Kidney glomerular epithelial cell (primary cell): Measurements from ENCODE around the gene RAPGEF6.

Source experiments
- DNase-seq: peaks from one replicate; lab custom pipeline; 2025; lab: John Stamatoyannopoulos, UW

RAPGEF6 gene

DNA sequence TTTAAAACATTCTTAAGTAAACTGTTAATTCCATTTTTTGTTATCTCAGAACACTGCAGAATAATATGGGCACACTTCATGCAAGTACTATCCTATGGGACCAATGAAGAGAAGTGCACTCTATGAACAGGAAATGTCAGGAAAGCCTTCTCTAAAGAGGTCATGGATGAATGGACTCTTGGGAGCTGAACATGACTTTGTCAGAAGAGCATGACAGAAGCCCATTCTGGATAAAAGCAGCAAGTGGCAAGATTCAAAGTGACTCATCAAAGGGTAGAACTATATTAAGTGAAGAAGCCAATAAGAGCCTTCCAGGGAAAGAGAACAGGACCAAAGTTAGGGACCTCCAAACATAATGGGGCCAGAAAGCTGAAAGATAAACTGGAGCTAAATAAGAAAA lies 94.0 kb downstream of the RAPGEF6 start:
- DNase-seq = peak; percentile 54

DNA sequence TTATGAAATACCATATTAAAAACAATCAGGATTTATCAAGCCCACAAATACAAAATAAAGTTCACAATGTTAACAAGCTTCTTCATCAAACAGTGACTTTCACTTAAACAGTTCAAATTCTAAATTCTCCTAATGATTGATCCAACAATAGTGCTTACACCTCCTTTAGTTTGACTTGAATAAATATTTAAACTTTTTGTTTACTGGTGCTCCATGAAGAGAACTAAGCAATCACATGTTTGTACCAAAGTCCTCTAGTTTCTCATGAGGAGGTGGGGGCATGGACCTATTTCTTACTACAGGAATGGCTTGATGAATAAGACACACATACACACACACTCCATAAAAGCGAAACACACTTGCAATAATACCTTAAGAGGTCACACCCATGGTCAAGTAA lies 95.8 kb downstream of the RAPGEF6 start:
- no peak for DNase-seq

DNA sequence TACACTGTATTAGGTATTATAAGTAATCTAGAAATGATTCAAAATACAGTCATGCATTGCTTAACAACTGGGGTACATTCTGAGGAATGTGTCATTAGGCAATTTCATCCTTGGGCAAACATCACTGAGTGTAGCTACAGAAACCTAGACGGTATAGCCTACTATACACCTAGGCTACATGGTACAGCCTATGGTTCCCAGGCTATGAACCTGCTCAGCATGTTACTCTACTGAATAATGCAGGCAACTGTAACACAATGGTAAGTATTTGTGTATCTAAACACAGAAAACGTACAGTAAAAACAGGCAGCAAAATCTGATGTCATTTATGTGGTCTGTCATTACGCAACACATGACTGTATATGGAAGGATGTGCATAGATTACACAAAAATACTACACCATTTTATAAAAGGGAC lies 96.8 kb downstream of the RAPGEF6 start:
- DNase-seq = peak; percentile 36

DNA sequence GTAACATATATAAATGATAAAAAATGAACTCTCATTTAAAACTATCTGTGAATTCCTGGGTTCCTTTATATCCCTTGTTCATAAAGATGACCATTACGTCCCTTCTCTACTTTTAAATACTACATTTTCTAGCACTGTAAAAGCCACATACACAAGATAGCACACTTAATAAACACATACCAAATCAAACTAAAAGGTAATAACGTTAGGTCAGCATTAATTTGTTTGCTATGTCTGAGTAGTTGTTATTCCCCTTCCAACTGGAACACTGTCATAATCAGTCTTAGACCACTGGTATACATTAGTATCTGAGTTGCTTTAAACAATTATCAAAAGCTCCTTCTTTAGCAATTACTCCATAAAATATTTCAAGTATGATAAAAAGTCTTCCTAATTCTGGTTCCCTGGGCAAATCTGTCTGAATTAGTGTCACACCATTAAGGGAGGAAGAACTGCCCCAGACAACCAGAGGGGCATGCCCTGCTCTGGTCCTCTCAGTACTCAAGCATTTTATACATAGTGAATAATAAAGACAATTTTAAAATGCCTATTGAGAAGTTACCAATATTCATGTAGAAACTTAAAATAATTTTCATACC lies 98.1 kb downstream of the RAPGEF6 start:
- no peak for DNase-seq

DNA sequence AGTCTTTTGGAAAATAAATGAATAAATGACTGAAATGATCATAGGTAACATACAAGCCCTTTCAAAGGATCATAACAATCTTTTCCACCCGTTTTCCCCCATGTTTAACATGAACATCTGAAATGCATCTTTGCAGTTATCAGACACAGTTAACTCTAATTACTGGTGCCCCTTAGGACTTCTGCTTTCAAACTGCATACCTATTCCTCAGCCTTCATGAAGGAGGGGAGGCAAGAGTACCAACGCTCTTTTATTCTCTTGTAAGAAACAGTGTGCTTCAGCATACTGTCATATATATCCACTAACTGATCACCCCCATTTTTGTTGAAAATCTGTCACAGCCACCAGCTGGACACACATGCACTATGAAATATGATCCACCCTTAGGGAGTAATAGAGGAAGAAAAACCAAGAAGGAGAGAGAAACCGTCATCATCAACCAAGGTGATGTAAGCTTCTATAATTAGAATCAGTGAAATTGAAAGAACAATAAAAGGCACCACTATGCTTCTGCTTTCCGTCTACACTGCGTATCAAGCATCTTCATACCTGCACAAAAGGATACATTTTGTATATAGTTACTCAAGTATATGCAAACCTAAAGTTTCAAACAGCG lies 98.7 kb downstream of the RAPGEF6 start:
- DNase-seq = peak; percentile 25

DNA sequence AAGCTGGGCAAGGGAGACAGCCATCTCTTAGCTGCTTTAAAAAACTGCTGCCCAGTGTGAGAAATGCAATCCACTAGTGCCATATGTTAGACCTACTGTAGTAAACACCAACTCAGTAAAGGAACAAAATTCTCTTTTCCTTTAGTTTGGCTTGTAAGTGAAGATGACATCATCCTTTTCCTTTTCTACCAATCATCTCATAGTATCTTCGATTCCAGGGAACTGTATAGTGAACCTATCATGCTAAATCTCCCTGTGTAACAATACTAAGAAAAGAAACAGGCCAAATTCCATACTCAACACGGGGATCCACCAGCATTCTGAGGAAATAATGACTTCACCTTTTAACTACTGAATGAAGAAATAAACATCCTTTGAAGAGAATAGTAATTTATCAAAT lies 100.1 kb downstream of the RAPGEF6 start:
- no peak for DNase-seq

DNA sequence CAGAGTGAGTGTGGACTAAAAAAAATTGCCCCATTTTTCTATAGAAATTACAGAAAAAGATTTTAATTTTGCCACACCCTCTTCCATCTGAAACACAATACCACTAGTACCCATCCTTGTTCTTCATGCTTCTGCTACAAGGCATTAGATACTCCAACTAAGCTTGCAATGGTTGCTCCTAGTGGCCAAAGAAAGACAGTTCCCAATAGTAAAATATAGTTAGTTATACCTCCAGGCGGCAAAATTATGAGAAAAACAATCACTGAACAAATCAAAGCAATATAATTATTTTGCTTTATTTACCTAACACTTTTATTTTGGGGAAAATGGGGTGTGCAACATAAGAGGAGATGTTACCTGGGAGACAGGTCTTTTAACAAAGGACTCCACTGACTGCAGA lies 101.2 kb downstream of the RAPGEF6 start:
- DNase-seq = no peak

DNA sequence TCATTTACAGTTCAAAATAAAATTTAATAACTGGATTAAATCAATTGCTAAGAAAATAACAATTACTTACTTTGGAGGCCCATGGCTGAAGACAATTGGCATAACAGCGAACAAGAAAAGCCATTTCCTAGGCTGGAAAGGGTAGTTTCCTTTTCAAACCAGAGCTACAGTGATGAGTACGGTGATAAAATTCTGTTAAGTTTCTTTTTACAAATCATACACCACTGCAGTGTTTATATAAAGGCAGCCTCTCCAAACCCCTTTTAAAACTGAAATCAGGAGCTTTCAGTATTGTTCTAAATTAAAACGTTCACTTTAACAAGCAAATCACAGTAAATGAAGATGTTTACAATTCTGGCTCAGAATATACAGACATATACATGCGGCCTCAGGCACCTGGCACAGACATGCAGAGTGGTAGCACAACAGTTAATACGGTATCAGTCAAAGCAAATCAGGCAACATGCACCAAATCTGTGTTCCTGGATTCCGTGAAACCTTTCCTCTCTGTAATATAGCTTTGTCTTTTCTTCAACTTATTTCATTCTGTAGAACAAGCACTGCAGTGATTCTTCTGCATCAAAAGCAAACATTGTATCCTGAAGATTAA lies 102.9 kb downstream of the RAPGEF6 start:
- no peak for DNase-seq

DNA sequence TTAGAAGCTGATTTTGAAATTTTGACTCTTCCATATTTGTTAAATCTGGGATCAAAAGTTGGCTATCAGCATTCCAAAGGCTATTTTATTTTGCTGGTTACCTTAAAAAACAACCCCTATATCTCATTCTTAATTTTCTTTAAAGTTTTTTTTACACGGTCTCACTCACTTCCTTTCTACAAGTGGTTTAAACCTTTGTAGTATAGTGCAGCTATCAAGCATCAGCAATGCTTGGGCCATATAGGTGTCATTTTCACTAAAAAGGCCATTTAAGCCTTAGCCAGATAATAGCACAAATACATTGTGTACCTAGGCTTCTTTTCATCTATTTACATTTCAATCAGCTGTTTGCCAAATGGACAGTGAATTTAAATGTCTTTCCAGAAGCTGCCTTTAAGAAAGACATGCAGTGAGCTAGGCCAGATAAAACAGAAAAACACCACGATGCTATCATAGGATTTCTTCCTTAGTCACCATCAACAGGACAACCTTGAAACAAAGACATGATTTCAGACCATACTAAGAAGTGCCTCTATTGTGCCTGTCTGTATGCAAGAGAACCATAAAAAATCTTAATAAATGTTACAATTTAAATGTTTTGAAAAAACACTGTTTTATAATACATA lies 104.2 kb downstream of the RAPGEF6 start:
- no peak for DNase-seq

DNA sequence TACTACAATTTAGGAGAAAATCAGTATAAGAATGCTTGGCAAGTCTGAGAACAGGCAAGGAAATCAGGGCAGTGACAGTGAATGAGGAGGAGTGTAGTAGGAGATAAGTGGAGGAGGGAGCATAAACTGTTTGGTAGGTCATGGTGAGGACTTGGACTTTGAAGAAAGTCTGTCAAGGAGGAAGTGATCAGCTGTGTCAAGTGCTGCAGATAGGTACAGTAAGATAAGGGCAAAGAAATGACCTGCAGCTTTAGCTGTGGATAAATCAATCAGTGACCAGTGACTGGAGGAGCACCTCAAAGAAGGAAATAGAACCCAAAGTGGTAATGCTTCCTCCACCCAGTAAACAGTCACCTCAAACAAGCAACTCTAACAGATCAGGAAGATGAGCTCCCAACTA lies 106.3 kb downstream of the RAPGEF6 start:
- DNase-seq = no peak

DNA sequence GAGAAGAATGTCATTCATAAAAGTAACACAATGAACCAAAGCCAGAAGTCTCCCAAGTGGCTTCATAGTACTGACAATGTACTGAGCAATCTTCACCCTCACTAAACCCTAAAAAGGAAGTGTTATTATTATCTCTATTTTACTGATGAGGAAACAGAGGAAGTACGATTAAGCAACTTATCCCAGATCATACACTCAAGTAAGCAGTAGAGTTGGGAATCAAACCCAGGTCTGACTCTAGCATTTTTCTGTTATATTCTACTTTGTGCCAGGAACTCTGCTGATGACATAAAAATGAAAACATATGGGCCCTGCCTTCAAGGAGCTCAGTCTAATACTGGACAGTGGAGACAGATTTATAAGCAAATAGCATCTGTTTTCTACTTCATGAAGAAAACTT lies 109.2 kb downstream of the RAPGEF6 start:
- no peak for DNase-seq

DNA sequence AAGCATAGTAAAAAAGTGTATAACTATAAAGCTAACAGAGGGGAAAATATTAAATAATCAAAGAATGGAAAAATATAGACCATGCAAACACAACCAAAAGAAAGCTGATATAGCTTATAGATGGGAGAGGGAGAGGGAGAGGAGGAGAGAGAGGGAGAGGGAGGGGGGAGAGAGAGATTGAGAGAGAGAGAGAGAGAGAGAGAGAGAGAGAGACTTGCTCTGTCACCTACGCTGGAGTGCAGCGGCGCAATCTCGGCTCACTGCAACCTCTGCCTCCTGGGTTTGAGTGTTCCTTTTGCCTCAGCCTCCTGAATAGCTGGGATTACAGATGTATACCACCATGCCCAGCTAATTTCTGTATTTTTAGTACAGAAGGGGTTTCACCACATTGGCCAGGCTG lies 110.6 kb downstream of the RAPGEF6 start:
- no peak for DNase-seq

DNA sequence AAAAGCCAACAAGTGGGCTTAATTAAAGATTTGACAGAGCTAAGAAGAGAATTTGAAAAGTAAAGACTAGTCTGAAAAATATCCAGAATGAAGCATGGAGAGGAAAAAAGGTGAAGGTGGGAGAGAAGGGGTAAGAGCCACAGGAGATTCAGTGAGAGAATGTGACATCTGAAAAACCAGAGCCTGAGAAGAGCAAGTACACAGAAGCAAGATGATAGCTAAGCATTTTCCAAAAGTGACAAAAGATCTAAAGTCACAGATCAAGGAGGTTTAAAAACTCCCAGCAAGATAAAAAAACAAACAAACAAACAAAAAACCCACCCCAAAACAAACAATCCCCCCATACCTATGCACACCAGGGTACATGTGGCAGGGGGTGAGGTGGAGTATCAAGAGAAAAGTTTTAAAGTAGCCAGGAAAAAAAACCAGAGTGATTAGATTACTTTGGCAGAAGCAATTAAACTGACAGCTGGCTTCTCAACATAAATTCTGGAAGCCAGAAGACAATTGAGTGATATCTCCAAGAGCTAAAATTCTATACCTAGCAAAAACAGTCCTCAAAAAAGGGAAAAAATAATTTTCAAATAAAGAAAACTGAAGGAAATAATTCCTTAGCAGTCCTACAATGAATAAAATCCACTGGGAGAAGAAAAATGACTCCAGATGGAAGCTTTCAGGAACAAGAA lies 111.4 kb downstream of the RAPGEF6 start:
- DNase-seq = no peak

DNA sequence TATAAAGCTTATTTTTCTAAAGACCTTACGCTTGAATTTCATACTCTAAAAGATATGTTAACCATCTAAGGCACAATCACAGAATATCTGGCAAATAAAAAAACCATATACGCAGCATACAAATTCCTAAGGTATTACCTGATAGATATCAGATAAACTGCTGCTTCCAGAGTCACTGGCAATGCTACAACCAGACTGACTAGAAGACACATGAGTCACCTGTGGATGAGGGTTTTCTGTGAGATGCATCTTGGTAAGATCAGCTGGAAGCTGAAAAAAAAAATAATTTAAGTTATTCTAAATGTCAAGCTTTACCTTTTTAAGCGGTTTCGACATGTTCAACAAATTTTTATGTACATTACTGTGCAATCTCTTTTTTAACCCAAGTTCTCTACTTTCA lies 113.8 kb downstream of the RAPGEF6 start:
- peak; percentile 49 for DNase-seq

DNA sequence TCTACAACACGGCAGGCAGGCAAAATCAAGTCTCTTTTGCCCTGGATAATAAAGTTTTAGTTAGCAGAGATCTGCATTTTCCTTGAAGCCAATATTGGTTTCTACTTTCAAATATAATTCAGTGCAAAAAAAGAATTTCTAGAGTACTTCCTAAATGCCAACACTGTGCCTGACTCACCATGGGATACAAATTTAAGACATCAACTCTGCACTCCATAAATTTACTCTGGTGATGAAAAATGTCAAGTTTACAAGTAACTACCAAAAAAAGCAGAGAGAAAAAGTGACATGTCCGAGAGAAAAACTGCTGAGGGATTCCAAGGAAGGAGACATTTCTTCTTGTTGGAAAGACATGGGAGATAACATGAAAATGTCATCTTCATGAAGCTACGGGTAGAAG lies 119.7 kb downstream of the RAPGEF6 start:
- no peak for DNase-seq

DNA sequence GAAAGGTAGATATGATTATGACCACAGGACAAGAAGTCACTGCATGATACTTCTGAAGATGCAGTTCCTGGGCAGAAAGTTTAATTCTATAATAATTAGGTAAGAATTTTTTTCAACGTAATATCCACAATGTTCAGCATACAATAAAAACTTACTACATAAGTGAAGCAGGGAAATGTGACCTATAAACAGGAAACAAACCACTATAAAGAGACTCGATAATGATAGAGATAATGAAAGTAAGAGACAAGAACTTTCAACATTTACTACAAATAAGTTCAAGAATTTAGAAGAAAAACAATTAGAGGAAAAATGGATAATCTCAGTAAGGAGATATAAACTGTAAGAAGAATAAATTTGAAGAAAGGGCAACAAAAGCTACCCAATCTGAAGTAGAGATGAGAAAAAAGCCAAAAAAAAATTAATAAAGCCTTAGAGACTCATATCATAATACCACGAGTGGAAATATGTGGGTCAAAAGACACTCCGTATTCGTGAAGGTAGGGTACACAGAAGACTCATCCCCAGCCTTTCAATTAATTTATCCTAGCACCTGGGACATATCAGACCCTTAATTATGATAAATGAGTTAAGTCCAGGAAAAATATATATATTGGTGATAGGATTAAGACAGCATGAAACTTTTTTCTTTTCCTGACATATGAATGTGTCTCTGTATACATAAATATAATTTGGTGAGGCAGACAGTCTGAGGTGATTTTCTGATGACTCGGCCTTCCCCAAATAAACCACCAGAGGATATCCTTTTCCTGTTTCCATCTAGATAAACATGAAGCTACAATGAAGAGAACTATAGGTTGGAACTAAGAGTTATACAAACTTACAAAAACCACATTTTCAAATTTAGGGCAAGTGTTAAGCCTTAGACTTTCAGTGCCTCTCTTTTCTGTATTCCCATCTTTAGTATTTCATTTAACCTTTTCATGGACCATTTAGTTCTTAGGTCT lies 120.4 kb downstream of the RAPGEF6 start:
- DNase-seq = no peak

DNA sequence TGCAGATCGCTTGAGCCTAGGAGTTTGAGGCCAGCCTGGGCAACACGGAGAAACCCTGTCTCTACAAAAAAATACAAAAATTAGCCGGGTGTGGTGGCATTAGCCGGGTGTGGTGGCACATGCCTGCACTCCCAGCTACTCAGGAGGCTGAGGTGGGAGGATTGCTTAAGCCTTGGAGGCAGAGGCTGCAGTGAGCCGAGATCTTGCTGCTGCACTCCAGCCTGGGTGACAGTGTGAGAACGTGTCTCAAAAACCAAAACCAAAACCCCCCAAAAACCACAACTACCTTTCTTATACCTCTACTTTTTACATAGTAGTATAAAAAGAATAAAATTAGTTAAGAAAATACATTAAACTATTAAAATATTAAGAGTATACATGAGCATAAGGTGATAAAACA lies 121.2 kb downstream of the RAPGEF6 start:
- no peak for DNase-seq

DNA sequence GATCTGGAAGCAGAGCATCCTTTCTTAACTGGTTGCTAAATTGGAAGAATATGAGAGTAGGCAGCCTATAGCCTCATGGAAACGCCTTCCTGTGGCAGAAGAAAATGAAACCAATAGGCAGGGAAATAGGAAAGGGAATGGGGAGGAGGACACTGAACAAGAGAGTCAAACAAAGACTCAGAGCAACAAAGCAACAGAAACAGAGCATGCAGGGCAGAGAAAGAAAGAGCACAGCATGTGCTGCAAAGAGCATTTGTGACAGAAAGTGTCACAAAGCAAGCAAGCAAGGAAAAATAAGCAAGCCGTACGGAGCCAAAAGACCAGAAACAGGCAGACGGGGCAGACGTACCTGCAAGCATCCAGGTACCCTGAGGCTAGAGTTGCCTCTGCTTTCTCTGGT lies 123.1 kb downstream of the RAPGEF6 start:
- no peak for DNase-seq

DNA sequence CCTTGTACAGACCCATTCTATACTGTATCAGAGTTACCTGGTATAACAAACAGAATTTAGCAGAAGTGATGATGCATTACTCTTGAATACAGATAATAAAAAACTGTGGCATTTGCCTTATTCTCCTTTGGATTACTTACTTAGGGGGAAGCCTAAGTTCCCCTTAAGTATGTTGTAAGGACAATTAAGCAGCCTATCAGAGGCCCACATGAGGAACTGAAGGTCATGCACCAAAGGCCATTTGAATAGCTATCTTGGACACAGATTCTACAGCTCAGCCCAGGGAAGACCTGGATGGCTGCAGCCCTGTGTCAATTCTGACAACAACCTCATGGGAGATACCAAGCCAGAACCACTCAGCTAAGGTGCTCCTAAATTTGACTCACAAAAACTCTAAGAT lies 125.2 kb downstream of the RAPGEF6 start:
- DNase-seq = no peak

DNA sequence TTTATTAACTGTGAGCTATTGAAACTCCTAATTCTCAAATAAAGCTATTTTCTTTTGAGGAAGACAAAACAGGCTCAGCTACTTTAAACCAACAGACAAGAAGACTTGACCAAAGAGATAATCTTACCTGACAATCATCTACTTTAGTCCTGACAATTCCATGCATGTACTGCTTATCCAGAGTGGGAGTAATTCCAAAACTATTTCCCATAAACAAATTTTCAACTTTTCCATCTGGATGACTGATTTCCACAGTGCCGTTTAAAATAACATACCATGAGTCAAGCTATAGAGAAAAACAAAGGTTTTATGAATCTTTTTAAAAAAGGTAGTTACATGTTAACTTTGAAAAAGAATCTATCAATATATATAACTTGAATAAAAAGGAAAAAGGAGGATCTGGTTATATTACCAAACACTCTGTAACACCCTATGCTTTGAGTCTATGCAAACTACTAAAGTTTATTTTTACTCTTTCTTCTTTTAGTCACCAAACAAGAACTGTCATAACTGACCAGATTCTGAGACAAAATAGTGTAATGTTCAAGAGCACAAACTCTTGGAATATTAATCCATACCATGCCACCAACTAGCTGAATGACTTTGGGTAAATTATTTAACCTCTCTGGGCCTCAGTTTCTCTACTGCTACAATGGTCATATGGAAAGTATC lies 129.7 kb downstream of the RAPGEF6 start:
- DNase-seq = peak; percentile 32

DNA sequence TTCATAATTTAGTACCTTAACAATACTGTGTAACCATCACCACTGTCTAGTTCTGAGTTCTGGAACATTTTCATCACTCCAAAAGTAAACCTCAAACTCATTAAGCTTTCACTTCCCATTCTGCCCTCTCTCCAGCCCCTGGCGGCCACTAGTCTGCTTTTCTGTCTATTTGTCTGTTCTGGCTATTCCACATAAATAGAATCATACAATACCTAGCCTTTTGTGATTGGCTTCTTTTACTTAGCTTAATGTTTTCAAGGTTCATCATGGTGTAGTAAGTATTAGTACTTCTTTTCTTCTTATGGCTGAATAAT lies 138.7 kb downstream of the RAPGEF6 start:
- DNase-seq = no peak
